DOHH2 (cell line): Measurements from ENCODE around the gene ARL6IP1.

ENCODE experiments used
- CTCF ChIP-seq: fragments of 200-600 bp; sonication (generic); IDR thresholded peaks from one replicate; pipeline ENCODE4 v1.5.1; 2014; ENCODE audit warnings: antibody characterized with exemption, mild to moderate bottlenecking, low read depth, low read length; ENCODE audit not compliant: poor library complexity, severe bottlenecking
- EZH2phosphoT487 ChIP-seq: fragments of 200-600 bp; sonication (generic); IDR thresholded peaks from 2 replicates; pipeline ENCODE4 v1.6.1; 2017; ENCODE audit warnings: borderline replicate concordance, mild to moderate bottlenecking, antibody characterized with exemption, low read length, moderate library complexity, mixed read lengths

GRCh38 chr16:18834864-18835263 is 33.5 kb upstream of the ARL6IP1 start:
- no peak for TF ChIP-seq CTCF
- TF ChIP-seq EZH2phosphoT487, result no peak
